GM12891 (cell line): ENCODE measurements around the gene POU6F2.

Experiments
- DNase-seq: peaks from one replicate; pipeline ENCODE4 v3.0.0; 2011; ENCODE audit warnings: low spot score; ENCODE audit not compliant: insufficient read length
- FAIRE-seq: peaks from 2 replicates; lab custom pipeline; 2011; peaks lifted over from hg19 to GRCh38; lab: Jason Lieb, UNC
- PAX5 ChIP-seq: IDR thresholded peaks from 2 replicates; pipeline ENCODE4 v1.6.1; 2011; ENCODE audit warnings: low read length, moderate library complexity, mild to moderate bottlenecking; ENCODE audit not compliant: insufficient read depth, severe bottlenecking
- POLR2A ChIP-seq: IDR thresholded peaks from 2 replicates; pipeline ENCODE4 v1.6.1; 2011; ENCODE audit warnings: low read depth, low read length, control low read depth
- POLR2AphosphoS5 ChIP-seq: IDR thresholded peaks from 2 replicates; pipeline ENCODE4 v1.6.1; 2011; ENCODE audit warnings: low read depth, low read length, control low read depth
- POU2F2 ChIP-seq: IDR thresholded peaks from 2 replicates; pipeline ENCODE4 v1.6.1; 2011; ENCODE audit warnings: low read depth, mild to moderate bottlenecking, control low read depth, low read length, moderate library complexity
- SPI1 ChIP-seq: IDR thresholded peaks from 2 replicates; pipeline ENCODE4 v1.6.1; 2011; ENCODE audit warnings: low read depth, low read length, control low read depth
- TAF1 ChIP-seq: IDR thresholded peaks from 2 replicates; pipeline ENCODE4 v1.6.1; 2011; ENCODE audit warnings: low read depth, low read length, control low read depth

The POU6F2 gene

DNA sequence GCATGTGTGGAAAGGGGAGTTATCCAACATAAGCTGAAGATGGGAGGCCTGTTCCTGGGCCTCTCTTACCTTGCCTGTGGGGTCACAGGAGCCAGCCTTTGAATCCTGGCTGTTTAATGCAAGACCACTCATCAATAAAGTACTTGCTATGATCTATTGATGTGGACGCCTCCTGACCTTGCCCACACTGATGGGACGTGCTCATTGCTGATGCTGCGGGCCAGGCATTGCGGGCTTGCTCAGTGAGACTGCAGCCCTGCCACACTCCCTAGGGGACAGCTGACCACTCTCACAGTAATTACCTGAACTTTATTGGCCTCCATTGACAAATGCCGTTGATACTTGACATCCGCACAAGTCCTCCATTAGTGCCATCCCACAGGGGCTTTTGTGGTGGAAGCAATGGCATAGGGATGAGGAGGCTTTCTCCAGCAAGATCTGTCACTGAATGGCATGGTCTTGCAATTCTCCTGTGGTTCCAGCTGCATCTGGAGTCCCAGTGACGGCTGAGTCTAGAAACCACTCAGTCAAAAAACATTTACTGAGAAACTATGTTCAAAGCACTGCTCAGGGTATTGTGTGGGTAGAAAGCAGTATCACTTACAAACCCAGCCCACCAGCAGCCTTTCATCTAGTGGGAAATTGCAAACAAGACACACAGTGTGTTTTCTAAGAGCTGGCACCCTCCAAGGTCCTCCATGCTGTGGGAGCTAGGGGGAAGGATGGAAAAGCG is 453.4 kb downstream of the POU6F2 start:
- FAIRE-seq, result no peak

DNA sequence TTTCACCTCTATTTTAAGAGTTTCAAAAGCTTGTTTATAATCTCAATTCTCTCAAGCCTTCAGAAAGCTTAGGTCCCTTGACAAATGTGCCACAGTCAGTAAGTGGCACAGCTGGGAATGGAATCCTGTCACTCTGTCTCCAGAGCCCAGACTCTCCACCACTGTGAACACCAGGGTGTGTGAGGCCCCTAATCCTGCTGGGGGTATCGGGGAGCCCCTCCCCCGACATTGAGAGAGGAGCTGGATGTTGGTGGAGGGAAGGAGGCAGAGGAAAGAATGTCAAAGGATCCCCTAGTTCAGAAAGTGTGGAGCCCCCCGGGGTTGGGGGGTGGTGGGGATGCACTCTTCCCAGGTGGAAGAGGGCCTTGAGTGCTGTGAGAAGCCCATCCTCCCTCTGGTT is 454.7 kb downstream of the POU6F2 start:
- TF ChIP-seq POLR2AphosphoS5, result no peak
- no peak for TF ChIP-seq PAX5
- TF ChIP-seq POU2F2, result no peak
- no peak for TF ChIP-seq SPI1
- TF ChIP-seq POLR2A, result no peak
- TF ChIP-seq TAF1, result no peak
- FAIRE-seq, result no peak
- no peak for DNase-seq

More for the DNA sequence above, 453.4 kb downstream of the POU6F2 start:
- TF ChIP-seq POU2F2 (no peak), POLR2AphosphoS5 (no peak), TAF1 (no peak), POLR2A (no peak), PAX5 (no peak), SPI1 (no peak)
- no peak for DNase-seq

DNA sequence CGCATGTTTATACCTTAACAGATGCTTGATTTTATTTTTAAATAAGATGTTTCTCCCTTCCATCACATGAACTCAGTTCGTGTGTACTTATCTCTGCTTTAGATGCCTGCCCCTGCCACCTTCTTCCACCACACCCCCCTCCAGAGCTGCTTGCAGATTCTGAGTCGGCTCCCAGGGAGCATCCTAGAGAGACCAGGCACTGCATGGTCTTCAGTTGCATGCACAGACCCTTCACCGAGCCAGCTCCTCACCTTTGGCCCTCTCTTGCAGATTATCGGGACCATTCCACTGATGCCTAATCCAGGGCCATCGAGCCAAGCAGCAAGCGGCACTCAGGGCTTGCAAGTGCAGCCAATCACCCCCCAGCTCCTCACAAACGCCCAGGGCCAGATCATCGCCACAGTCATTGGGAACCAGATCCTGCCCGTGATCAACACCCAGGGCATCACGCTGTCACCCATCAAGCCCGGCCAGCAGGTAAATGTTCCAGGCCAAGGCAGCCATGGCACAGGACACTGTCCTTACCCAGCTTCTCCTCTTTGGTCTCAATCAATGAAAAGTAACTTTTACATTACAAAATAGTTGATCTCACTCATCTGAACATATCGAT is 455.2 kb downstream of the POU6F2 start:
- DNase-seq (no peak), FAIRE-seq (no peak)
- TF ChIP-seq PAX5 (no peak), POLR2A (no peak), TAF1 (no peak), SPI1 (no peak), POLR2AphosphoS5 (no peak), POU2F2 (no peak)

DNA sequence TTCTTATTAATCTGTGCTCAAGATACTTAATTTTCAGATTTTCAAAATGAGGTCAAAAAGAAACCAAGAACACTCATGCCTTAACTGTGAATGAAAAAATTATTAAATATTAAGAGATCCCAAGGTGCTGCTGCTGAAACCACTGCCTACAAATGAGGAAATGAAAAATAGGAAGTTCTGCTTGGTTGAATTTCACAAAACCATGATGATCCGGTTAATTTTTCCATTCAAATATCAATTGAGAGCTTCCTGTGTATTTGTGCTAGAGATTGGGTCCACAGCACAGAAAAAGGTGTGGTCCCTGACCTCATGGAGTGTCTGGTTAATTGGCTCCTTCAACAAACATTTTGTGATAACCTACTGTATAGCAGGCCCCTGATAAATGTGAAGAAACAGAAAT is 455.8 kb downstream of the POU6F2 start:
- FAIRE-seq, result no peak
- DNase-seq, result no peak
- TF ChIP-seq SPI1, result peak; percentile 22; the same call in 1 of the 2 replicates
- no peak for TF ChIP-seq POLR2A

DNA sequence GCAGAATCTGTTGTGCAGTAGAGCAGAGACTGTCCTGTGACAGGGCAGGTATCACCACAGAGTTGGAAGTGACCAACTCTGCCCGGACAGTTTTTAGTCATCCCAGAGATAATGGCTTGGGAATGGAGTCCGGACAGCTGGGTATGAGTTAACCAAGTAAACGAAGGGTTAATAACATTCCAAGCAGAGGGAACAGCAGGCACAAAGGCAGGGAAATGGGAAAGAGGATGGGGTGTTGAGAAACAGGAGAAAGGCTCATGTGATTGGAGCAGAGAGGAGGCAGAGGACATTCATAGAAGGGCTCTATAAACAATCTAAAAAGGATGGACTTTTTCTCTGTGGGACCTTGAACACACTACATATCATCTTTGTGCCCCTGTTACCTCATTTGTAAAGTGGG is 456.3 kb downstream of the POU6F2 start:
- TF ChIP-seq POLR2AphosphoS5 (no peak), PAX5 (no peak), SPI1 (no peak), POLR2A (no peak), POU2F2 (no peak), TAF1 (no peak)
- DNase-seq (no peak), FAIRE-seq (no peak)

DNA sequence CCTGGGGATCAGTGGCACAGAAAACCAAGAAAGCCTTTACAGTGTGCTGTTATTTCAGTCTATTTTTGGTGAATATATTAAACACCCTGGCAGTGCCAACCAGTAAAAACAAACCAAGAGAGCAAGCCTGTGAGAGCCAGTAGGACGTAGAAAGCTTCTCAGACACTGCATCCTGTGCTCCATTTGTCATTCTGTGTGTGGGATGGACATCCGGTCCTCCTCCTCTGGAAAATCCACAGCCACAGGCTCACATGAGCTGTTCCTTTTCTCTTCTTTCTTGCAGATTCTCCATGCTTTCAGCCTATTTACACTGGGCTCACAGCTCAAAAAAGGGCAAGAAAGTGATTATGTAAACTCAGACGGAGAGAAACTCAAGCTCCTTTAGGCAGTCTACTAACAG is 468.8 kb downstream of the POU6F2 start:
- TF ChIP-seq POU2F2 (no peak), SPI1 (no peak), PAX5 (no peak), POLR2A (no peak), POLR2AphosphoS5 (no peak), TAF1 (no peak)
- FAIRE-seq, result no peak
- no peak for DNase-seq

DNA sequence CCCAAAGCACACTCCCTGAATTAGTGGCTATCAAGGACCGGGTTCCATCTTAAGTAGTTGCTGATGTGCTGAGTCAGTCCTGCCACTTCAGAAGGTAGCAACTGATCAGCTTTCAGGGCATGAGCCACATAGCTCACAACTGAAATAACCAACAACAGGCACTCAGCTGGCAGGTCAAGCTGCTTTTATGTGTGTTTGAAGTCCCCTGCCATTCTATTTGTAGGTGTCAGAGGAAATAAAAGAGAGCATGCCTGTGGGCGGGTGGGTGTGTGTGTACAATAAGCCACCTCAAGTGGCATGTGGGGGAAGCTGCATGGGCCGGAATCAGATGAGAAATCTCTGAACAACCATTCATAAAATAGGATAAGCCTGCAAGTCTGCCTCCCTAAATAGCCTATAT is 474.2 kb downstream of the POU6F2 start:
- FAIRE-seq (no peak), DNase-seq (no peak)
- TF ChIP-seq SPI1 (no peak), POU2F2 (no peak), PAX5 (no peak), POLR2A (no peak), TAF1 (no peak), POLR2AphosphoS5 (no peak)

DNA sequence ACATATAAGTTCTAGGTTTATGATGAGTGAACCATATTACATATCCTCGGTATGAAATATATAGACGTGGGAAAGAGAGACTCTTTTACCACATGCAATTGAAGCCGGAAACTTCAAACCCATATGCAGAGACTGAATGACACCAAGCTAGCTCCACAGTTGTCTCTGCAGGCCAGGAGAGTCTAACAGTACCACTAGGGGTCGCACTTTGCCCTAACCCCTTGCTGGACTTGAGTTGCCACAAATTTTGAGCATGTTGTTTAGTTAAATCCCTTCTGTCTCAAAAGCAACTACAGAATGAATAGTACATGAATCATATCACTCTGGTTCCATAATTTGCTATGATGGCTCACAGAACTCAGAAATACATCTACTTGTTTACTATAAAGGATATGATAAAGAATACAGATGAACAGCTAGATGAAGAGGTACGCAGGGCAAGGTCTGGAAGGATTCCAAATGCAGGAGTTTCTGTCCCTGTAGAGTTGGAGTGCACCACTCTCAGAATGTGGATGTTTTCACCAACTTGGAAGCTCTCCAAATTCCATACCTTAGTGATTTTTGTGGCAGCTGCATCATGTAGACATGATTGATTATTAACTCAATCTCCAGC is 476.1 kb downstream of the POU6F2 start:
- TF ChIP-seq SPI1 (no peak), POLR2A (no peak), TAF1 (no peak), PAX5 (no peak), POU2F2 (no peak), POLR2AphosphoS5 (no peak)
- DNase-seq (peak; percentile 21), FAIRE-seq (peak; percentile 90)

DNA sequence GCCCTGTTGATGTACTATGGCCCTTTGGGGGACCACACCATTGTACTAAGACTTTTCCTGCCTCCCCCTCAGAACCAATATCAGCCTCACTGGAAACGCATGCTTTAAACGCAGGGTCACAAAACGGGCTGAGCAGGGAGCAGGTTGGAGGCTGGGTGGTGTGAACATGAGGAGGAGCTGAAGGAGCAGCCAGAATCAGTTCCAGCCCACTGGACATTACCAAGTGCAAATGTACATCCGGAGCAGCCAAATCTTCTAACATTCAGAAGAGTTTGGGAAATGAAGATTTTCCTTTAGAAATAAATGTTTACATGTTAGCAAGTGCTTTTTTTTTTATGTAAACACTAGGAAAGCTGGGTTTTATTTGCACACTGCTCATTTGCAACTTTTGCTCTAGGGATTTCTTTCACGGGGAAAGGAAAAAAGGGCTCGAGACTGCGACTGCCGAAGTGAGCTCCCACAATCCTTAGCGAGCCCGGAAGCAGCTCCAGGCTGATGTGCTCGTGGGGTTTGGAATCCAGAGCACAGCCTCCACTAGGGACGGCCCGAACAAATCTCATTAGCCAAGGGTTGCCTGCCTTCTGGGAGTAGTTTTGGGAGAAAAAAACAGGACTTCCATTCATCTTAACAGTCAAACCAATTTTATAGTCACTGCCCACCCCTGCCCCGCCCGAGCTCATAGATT is 480.5 kb downstream of the POU6F2 start:
- DNase-seq, result no peak
- TF ChIP-seq TAF1 (no peak), POLR2A (no peak), SPI1 (no peak), POU2F2 (no peak), PAX5 (no peak), POLR2AphosphoS5 (no peak)
- FAIRE-seq, result no peak
